HepG2 (cell line): ENCODE results near the gene PPP2R5C. TPM values are rescaled to one million over a fixed set of nuclear protein-coding genes. Genes with fewer than 3 reads are reported as not detected.

ENCODE experiments used
- ATAC-seq: fragments of 200-7000 bp; cut with Tn5 transposase; 3 replicates; pipeline ENCODE4 v1.9.1; 2020; ENCODE audit warnings: mild to moderate bottlenecking, moderate library complexity
- BruUV-seq: library from RNA; stranded (reverse); fragments of 400-500 nt; replicated peaks from 2 replicates; lab custom pipeline; 2021; lab: Mats Ljungman, UMichigan
- CTCF ChIA-PET: fragments of 300-600 bp; formaldehyde crosslinking; extraction: SDS; loops from one replicate; lab custom pipeline; 2021; ENCODE audit warnings: low total read pairs, inconsistent platforms, low intra/inter-chr PET ratio; lab: Yijun Ruan, JAX
- POLR2A ChIA-PET: fragments of 350-600 bp; sonication (Branson Sonifier 250); formaldehyde crosslinking; loops from one replicate; lab custom pipeline; 2020; ENCODE audit warnings: antibody characterized with exemption, inconsistent platforms; lab: Yijun Ruan, JAX
- DNase-seq: peaks from one replicate; pipeline ENCODE4 v3.0.0-alpha.2; 2015; ENCODE audit warnings: low spot score
- FAIRE-seq: peaks from 3 replicates; lab custom pipeline; 2011; peaks lifted over from hg19 to GRCh38; lab: Jason Lieb, UNC
- H2AFZ ChIP-seq: one replicate; pipeline ENCODE4 v1.6.1; 2011; ENCODE audit warnings: low read length, inconsistent platforms
- H3K27ac ChIP-seq: fragments of 300-600 bp; 3 replicates; pipeline ENCODE4 v1.8.0; 2011; ENCODE audit warnings: mixed run types, mild to moderate bottlenecking, mixed read lengths, low read length, inconsistent platforms; ENCODE audit not compliant: insufficient read depth; ENCODE audit errors: extremely low read length
- H3K27me3 ChIP-seq, 2 experiments: fragments of 200-600 bp in 1 of 2; 2 replicates in 1 of 2; 3 replicates in 1 of 2; pipeline versions ENCODE4 v1.6.0 to v1.8.0; 2011; ENCODE audit warnings: low read length in 2 of 2, mild to moderate bottlenecking in 2 of 2, moderate library complexity in 2 of 2, inconsistent platforms in 1 of 2; ENCODE audit not compliant: insufficient read depth in 2 of 2, control insufficient read depth in 1 of 2
- H3K36me3 ChIP-seq, 2 experiments: fragments of 200-600 bp in 1 of 2; replicated peaks in 1 of 2; 2 replicates in 1 of 2; 3 replicates in 1 of 2; pipeline versions ENCODE4 v1.5.1 to v1.8.0; 2011; ENCODE audit warnings: low read length in 2 of 2, inconsistent platforms in 1 of 2; ENCODE audit not compliant: insufficient read depth in 2 of 2, control insufficient read depth in 1 of 2
- H3K4me1 ChIP-seq: 2 replicates; pipeline ENCODE4 v1.5.1; 2012; ENCODE audit warnings: low read length, inconsistent platforms; ENCODE audit not compliant: insufficient read depth
- H3K4me2 ChIP-seq: 2 replicates; pipeline ENCODE4 v1.6.0; 2011; ENCODE audit warnings: low read depth, low read length, inconsistent platforms
- H3K4me3 ChIP-seq, 3 experiments: fragments of 200-600 bp in 1 of 3; sonication (generic), shearing (Covaris generic) in 1 of 3; replicated peaks in 1 of 3; 2 replicates each; pipeline ENCODE4 v1.5.1; 2011 to 2016; ENCODE audit warnings: low read length in 3 of 3, inconsistent platforms in 2 of 3, low read depth in 2 of 3, mild to moderate bottlenecking in 2 of 3, control low read depth in 1 of 3, mixed read lengths in 1 of 3; ENCODE audit not compliant: insufficient read depth in 1 of 3
- H3K79me2 ChIP-seq: one replicate; pipeline ENCODE4 v1.6.1; 2011; ENCODE audit warnings: low read length, inconsistent platforms; ENCODE audit not compliant: insufficient read depth
- H3K9ac ChIP-seq: 2 replicates; pipeline ENCODE4 v1.6.0; 2011; ENCODE audit warnings: mild to moderate bottlenecking, low read depth, low read length, inconsistent platforms; ENCODE audit not compliant: insufficient read depth
- H3K9me3 ChIP-seq: 2 replicates; pipeline ENCODE4 v1.5.1; 2012; ENCODE audit warnings: mild to moderate bottlenecking, low read length
- H4K20me1 ChIP-seq: 2 replicates; pipeline ENCODE4 v1.6.0; 2011; ENCODE audit warnings: inconsistent platforms, mild to moderate bottlenecking, low read length, moderate library complexity; ENCODE audit not compliant: insufficient read depth
- HINFP ChIP-seq: sonication (generic); formaldehyde crosslinking; IDR thresholded peaks from 2 replicates; pipeline ENCODE4 v1.4.0; 2020; ENCODE audit warnings: low read depth, mild to moderate bottlenecking, missing genetic modification reagents
- HOXA9 ChIP-seq: sonication (generic); formaldehyde crosslinking; IDR thresholded peaks from 2 replicates; pipeline ENCODE4 v1.8.1; 2022; ENCODE audit warnings: missing genetic modification reagents, mild to moderate bottlenecking, moderate library complexity, borderline replicate concordance
- KDM6A ChIP-seq: IDR thresholded peaks from 2 replicates; pipeline ENCODE4 v1.6.1; 2016; ENCODE audit warnings: low read depth
- MLX ChIP-seq: IDR thresholded peaks from 2 replicates; pipeline ENCODE4 v1.6.1; 2016
- MYPOP ChIP-seq: sonication (generic); formaldehyde crosslinking; IDR thresholded peaks from 2 replicates; pipeline ENCODE4 v1.8.1; 2023; ENCODE audit warnings: mild to moderate bottlenecking, moderate library complexity, missing genetic modification reagents
- NCOA5 ChIP-seq: sonication (generic); formaldehyde crosslinking; IDR thresholded peaks from 2 replicates; pipeline ENCODE4 v1.4.0; 2020; ENCODE audit warnings: missing genetic modification reagents
- NFE2L2 ChIP-seq: fragments of 150-350 bp; IDR thresholded peaks from 2 replicates; pipeline ENCODE4 v1.6.1; 2014; ENCODE audit warnings: low read length
- PRPF4 ChIP-seq: fragments of 200-400 bp; formaldehyde crosslinking; IDR thresholded peaks from 2 replicates; pipeline ENCODE4 v1.6.1; 2016; ENCODE audit warnings: low read length, low read depth; ENCODE audit not compliant: poor library complexity, severe bottlenecking
- SP140L ChIP-seq: sonication (generic); formaldehyde crosslinking; IDR thresholded peaks from 2 replicates; pipeline ENCODE4 v1.4.0; 2020; ENCODE audit warnings: missing genetic modification reagents, borderline replicate concordance
- TAF1 ChIP-seq: sonication (generic); formaldehyde crosslinking; IDR thresholded peaks from 2 replicates; pipeline ENCODE4 v1.4.0; 2020; ENCODE audit warnings: missing genetic modification reagents
- ZBTB7B ChIP-seq: sonication (generic); formaldehyde crosslinking; IDR thresholded peaks from 2 replicates; pipeline ENCODE4 v1.4.0; 2020; ENCODE audit warnings: missing genetic modification reagents
- ZNF142 ChIP-seq: sonication (generic); formaldehyde crosslinking; IDR thresholded peaks from 2 replicates; pipeline ENCODE4 v1.4.0; 2020; ENCODE audit warnings: missing genetic modification reagents
- ZNF414 ChIP-seq: sonication (generic); formaldehyde crosslinking; IDR thresholded peaks from 2 replicates; pipeline ENCODE4 v1.5.0; 2020; ENCODE audit warnings: missing genetic modification reagents
- WGBS: methylation state at CpG from one replicate; pipeline ENCODE4 v1.1.6; 2017; ENCODE audit warnings: low lambda C conversion rate; 5-methylcytosine and 5-hydroxymethylcytosine counted together
- in situ Hi-C: cut with HindIII; loops from 2 replicates; pipeline ENCODE4 v1.10.0; 2017; ENCODE audit warnings: low pct_unique_long_range_greater_than_20kb; ENCODE audit not compliant: extremely low pct_ligation_motif_present
- intact Hi-C: fragments of 100-400 bp; cut with micrococcal nuclease; formaldehyde crosslinking; loops from one replicate; pipeline ENCODE4 v1.10.0; 2022; ENCODE audit not compliant: unreplicated experiment
- polyA plus RNA-seq, 8 experiments: library from polyadenylated mRNA; depleted of rRNA in 3 of 8; stranded (reverse) in 7 of 8; unstranded in 1 of 8; fragments of >200 nt; fragmentation: Illumina TruSeq in 4 of 8; extraction: Trizol in 4 of 8; gene quantifications; 2 replicates each; pipeline versions ENCODE4 v1.2.1 to v1.2.3, GENCODE V29; 2011 to 2016; ENCODE audit warnings: low read depth in 4 of 8, missing spikeins in 1 of 8, mixed read lengths in 1 of 8; ENCODE audit not compliant: insufficient read depth in 1 of 8
- total RNA-seq, 5 experiments: library from RNA; depleted of rRNA; stranded (reverse); fragments of >200 nt; fragmentation: Illumina TruSeq; extraction: Trizol; gene quantifications; 2 replicates each; pipeline ENCODE4 v1.2.3, GENCODE V29; 2016; ENCODE audit warnings: low read depth in 1 of 5

The PPP2R5C gene
- total and polyA plus RNA-seq, 2 of the 13 experiments (the other 11 are each of a cell fraction or from before 2014, with no cell fraction given), result 74.3 to 78.5 TPM

GRCh38 chr14:101823511-101824120 is 62.1 kb downstream of the PPP2R5C start (continued):
- no peak for TF ChIP-seq ZNF142 (CRISPR knock-in tag)
- TF ChIP-seq HOXA9 (CRISPR knock-in tag), result no peak
- no peak for TF ChIP-seq HINFP (CRISPR knock-in tag)
- TF ChIP-seq, all 625 proteins: peak for 0

GRCh38 chr14:101824339-101824727 is 62.8 kb downstream of the PPP2R5C start:
- in situ Hi-C loops (no loop called here), intact Hi-C loops (no loop called here)
- Histone ChIP-seq H3K27me3 (no peaks in the 10 kb centered on the region), H3K27ac (no peak overlapping the region), H3K36me3 (peaks cover 5 to 31% of the 10 kb centered on the region in 2 experiments), H3K79me2 (peaks cover 68% of the 10 kb centered on the region), H2AFZ (no peak overlapping the region), H4K20me1 (0 out of 2 replicates have a peak, but pooled peaks cover 3% of the 10 kb centered on the region), H3K4me2 (no peak overlapping the region), H3K4me3 (no peak overlapping the region), H3K4me1 (no peaks in the 10 kb centered on the region), H3K9me3 (no peaks in the 10 kb centered on the region), H3K9ac (no peak overlapping the region)
- CTCF ChIA-PET, result no interaction called here
- FAIRE-seq (no peak), ATAC-seq (no peak), DNase-seq (no peak)
- POLR2A ChIA-PET, result no interaction called here
- WGBS, result 96% methylated on average over 3 of the region's 3 CpGs
- no TSS peak for BruUV-seq
- TF ChIP-seq KDM6A (CRISPR knock-in tag), result no peak
- no peak for TF ChIP-seq TAF1 (CRISPR knock-in tag)
- no peak for TF ChIP-seq PRPF4
- TF ChIP-seq ZBTB7B (CRISPR knock-in tag), result no peak
- no peak for TF ChIP-seq ZNF414 (CRISPR knock-in tag)
- no peak for TF ChIP-seq MYPOP (CRISPR knock-in tag)
- no peak for TF ChIP-seq SP140L (CRISPR knock-in tag)
- no peak for TF ChIP-seq MLX (CRISPR knock-in tag)
- no peak for TF ChIP-seq NFE2L2
- TF ChIP-seq NCOA5, result no peak
